Glomerular endothelial cell (primary cell): ENCODE measurements around the gene SLC38A8. TPM values are rescaled to one million over a fixed set of nuclear protein-coding genes. Genes with fewer than 3 reads are reported as not detected.

ENCODE experiments used
- DNase-seq: peaks from one replicate; pipeline ENCODE4 v3.0.0-alpha.2; 2011; ENCODE audit warnings: low read depth, low spot score; ENCODE audit errors: extremely low read depth
- total RNA-seq: library from RNA; depleted of rRNA; stranded (reverse); fragments of >200 nt; gene quantifications from 2 replicates; pipeline ENCODE4 v1.2.3, GENCODE V29; 2015

The SLC38A8 gene
- total RNA-seq, 1 donor from 2014 or later = not detected

- DNase-seq = no peak
Observed at GRCh38 chr16:84003038-84003437, 39.6 kb downstream of the SLC38A8 start.

GRCh38 chr16:84001726-84002125 lies 40.9 kb downstream of the SLC38A8 start:
- DNase-seq = no peak

GRCh38 chr16:84000989-84001642 lies 41.5 kb downstream of the SLC38A8 start:
- no peak for DNase-seq

GRCh38 chr16:83998091-83998490 lies 44.5 kb downstream of the SLC38A8 start:
- no peak for DNase-seq

GRCh38 chr16:83996481-83997252 lies 45.9 kb downstream of the SLC38A8 start:
- no peak for DNase-seq

GRCh38 chr16:83995754-83996153 lies 46.8 kb downstream of the SLC38A8 start:
- DNase-seq = no peak

- no peak for DNase-seq
Observed at GRCh38 chr16:83994703-83995102, 47.9 kb downstream of the SLC38A8 start.

GRCh38 chr16:83994087-83994486 lies 48.5 kb downstream of the SLC38A8 start:
- DNase-seq = no peak

GRCh38 chr16:83992624-83993023 lies 50.0 kb downstream of the SLC38A8 start:
- DNase-seq = no peak

GRCh38 chr16:83990492-83990891 lies 52.1 kb downstream of the SLC38A8 start:
- no peak for DNase-seq

- DNase-seq = no peak
Observed at GRCh38 chr16:83989300-83989699, 53.3 kb downstream of the SLC38A8 start.

GRCh38 chr16:83983491-83983890 lies 59.1 kb downstream of the SLC38A8 start:
- DNase-seq = no peak

- no peak for DNase-seq
Observed at GRCh38 chr16:83981799-83982198, 60.8 kb downstream of the SLC38A8 start.

- no peak for DNase-seq
Observed at GRCh38 chr16:83980794-83981193, 61.8 kb downstream of the SLC38A8 start.

GRCh38 chr16:83979441-83979840 lies 63.2 kb downstream of the SLC38A8 start:
- DNase-seq = no peak

- no peak for DNase-seq
Observed at GRCh38 chr16:83978401-83978904, 64.1 kb downstream of the SLC38A8 start.

- no peak for DNase-seq
Observed at GRCh38 chr16:83977056-83977815, 65.4 kb downstream of the SLC38A8 start.

- no peak for DNase-seq
Observed at GRCh38 chr16:83975590-83976260, 66.9 kb downstream of the SLC38A8 start.

GRCh38 chr16:83974475-83974874 lies 68.1 kb downstream of the SLC38A8 start:
- no peak for DNase-seq

GRCh38 chr16:83973581-83974385 lies 68.8 kb downstream of the SLC38A8 start:
- no peak for DNase-seq
